GM13976 (cell line): Measurements from ENCODE around the gene GNAZ.

ENCODE experiments used
- DNase-seq: peaks from one replicate; pipeline ENCODE4 v3.0.0; 2012; ENCODE audit warnings: low spot score
- in situ Hi-C: fragments of 300-500 bp; cut with MboI; formaldehyde crosslinking; loops from one replicate; pipeline ENCODE4 v1.12.0; 2022; ENCODE audit warnings: low sequenced_read_pairs, mixed read lengths, inconsistent platforms; ENCODE audit not compliant: unreplicated experiment
- TF ChIP-seq, protein P1 (sequence below): IDR thresholded peaks from 2 replicates; pipeline ENCODE4 v1.5.1; 2012; ENCODE audit warnings: borderline replicate concordance, mild to moderate bottlenecking; ENCODE audit not compliant: insufficient read depth; ENCODE audit errors: extremely low read depth, missing control alignments, control extremely low read depth

The GNAZ gene

DNA sequence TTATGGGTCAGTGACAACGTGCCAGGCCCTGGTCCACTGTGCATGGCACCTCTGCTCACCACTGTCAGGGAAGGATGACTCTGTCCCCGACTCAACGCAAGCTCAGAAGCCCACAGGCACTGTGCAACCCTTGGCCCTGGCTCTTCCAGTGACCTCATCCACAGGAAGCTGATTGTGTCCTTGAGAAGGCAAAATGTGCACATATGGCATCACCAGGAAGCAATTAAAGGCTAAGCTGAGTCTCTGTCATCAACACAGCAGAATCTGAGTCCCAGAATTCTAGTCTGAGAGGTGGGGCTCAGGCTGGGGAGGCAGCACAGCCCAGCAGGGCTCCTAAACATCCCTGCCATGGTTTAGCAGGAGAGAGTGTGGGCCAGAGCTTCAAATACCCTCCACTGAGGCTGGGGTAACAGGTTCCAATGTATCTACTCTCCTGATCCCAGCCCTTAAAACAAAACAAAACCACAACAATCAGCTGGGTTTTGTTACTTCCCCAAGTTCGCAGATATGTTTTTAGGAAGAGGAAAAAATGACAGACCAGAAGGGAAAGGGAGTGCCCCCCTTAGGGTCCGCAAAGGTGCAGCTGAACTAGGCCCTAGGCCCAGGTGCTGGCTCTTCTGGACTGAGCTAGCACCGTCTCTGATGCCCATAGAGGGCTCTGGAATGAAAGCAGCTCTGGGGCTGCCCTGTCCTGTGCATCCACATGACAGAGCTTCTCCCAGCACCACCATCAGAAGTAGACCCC, 33.5 kb upstream of the GNAZ start:
- in situ Hi-C loops: no loop called here
- TF ChIP-seq, protein P1, sequence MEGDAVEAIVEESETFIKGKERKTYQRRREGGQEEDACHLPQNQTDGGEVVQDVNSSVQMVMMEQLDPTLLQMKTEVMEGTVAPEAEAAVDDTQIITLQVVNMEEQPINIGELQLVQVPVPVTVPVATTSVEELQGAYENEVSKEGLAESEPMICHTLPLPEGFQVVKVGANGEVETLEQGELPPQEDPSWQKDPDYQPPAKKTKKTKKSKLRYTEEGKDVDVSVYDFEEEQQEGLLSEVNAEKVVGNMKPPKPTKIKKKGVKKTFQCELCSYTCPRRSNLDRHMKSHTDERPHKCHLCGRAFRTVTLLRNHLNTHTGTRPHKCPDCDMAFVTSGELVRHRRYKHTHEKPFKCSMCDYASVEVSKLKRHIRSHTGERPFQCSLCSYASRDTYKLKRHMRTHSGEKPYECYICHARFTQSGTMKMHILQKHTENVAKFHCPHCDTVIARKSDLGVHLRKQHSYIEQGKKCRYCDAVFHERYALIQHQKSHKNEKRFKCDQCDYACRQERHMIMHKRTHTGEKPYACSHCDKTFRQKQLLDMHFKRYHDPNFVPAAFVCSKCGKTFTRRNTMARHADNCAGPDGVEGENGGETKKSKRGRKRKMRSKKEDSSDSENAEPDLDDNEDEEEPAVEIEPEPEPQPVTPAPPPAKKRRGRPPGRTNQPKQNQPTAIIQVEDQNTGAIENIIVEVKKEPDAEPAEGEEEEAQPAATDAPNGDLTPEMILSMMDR: no peak
- DNase-seq: no peak

DNA sequence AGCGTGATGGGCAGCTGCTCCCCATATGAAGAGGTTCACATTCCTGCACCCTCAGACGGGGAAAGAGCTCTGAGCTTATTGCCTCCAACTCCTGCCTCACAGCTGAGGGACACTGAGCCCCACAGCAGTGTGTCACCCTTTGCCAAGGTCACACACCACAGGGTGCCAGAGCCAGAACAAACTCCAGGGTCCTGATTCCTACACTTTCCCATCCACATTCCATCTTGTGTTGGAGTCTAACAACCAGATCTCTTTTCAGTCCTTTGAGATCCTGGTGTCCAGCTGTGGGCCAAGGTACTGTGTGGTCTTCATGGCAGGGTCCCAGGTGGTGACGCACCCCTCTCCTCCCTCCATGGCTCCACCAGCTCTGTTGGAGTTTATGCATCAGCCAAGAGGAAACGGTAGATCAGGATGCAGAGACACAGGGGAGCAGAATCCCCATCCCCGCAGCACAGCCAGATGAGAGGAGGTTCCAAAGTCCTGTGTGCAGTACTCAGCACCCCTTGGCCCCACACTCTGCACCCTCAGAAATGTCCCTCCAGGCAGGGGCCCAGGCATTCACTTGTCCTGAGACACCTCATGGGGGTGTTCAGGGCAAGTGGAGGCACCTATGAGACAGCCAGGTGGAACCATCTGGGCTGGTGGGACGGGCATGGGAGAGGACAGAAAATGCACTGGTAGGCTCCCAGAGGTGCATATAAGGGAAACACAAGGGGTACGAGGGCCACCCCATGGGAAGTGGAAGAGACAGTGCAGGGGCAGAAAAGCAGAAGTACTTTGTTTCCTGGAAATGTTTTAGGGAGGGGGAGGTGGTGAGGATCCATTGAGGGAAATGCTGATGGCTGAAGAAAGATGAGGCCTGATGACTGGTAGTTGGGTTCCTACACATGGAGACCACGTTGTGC, 32.6 kb upstream of the GNAZ start:
- no peak for DNase-seq
- in situ Hi-C loops: no loop called here
- TF ChIP-seq, protein P1: no peak

DNA sequence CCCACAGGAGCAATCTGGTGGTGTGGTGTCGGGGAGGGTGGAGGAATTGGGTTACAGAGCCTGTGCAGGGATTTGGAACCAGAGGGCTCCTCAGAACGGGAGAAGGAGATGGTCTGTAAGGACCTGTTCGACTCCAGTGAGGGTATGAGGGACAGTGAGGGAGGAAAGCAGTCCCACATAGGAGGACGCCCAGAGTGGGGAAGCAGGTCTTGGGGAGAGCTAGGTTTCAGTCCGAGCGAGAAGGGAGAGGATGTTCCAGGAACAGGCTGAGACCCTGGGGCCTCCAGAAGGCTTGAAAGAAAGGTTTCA, 32.0 kb upstream of the GNAZ start:
- in situ Hi-C loops: no loop called here
- TF ChIP-seq, protein P1: no peak
- no peak for DNase-seq

DNA sequence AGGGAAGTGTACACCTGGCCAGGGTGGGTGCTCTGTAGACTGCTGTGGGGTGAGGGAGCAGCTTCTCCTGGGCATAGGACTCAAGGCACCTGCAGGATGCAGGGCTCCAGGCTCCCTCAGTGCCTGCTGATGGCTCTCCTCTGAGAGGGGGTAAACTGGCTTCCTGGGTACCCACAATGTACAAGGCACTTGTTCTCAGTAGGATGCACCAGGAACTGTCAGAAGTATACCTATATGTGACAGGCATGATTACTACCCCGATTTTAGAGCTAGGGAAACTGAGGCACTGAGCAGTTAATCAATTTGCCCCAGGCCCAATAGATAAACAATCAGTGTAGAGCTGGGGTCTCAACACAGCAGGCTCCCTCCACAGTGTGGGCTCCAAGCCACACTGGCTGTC, 31.4 kb upstream of the GNAZ start:
- no peak for DNase-seq
- TF ChIP-seq, protein P1: no peak
- in situ Hi-C loops: no loop called here

DNA sequence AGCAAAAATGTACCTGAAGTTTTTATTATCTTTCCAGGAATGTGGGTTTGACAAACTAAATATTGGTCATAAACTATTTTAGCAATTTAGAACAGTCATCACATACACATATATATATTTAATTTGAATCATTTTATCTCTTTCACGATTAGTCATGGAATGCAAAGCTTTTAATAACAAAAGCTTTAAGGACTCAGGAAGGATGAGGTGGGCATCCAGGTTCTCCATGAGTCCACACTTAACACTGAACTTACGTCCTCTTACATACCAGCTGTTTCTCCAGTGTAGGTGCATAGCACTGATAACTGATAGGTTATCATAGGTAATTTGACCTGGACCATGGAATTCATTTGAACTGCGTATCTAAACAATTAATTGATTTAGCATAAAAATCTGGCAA, 28.1 kb upstream of the GNAZ start:
- DNase-seq: no peak
- in situ Hi-C loops: no loop called here
- TF ChIP-seq, protein P1: no peak

DNA sequence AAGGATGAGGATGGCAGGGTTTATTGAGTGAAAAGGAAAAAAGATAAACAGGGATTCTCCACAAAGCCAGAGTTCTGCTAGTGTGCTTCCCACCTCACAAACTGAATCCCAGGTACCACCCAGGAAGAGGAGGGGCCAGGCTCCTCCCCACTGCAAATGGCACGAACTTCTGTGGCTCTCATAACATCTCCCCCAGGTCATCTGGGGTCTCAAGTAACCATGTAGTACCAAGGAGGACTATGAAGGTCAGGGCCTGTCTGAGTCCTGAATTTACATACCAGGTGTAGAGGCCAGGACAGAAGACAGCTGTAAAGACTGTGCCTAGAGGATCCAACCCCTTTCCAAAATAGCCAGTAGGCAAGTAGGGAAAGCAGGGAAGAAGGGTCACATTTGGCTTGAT, 25.7 kb upstream of the GNAZ start:
- no peak for DNase-seq
- TF ChIP-seq, protein P1: no peak
- in situ Hi-C loops: no loop called here

DNA sequence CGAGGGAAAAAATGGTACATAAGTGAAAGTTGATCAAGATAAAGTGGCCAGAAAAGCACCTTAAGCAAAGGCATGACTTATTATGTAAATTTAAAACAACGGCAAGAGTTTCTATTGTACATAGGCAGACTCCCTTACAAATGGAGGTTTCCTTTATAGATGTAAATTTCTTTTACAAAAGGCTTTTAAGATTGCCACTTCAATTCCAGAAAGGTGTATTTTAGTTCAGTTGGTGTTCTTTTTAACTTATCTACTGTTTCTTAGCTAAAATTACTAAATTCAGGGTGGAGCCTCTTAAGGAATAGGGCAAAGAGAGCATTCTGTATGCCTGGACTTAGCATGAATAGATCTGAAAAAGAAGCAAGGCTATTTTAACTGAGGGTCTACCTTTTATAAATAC, 24.9 kb upstream of the GNAZ start:
- TF ChIP-seq, protein P1: no peak

More for the DNA sequence above, 24.9 kb upstream of the GNAZ start:
- no peak for DNase-seq
- in situ Hi-C loops: no loop called here
